GM08714 (cell line): ENCODE results near the gene SPON2.

Source experiments
- H3K4me3 ChIP-seq: fragments of 200-500 bp; sonication (Bioruptor generic); 2 replicates; pipeline ENCODE4 v1.5.1; 2014; ENCODE audit warnings: mild to moderate bottlenecking, low read length, inconsistent platforms
- ZNF274 ChIP-seq: IDR thresholded peaks from 2 replicates; pipeline ENCODE4 v1.6.1; 2012; ENCODE audit warnings: mild to moderate bottlenecking, low read depth, low read length

SPON2 gene

GRCh38 chr4:1164956-1165545, 7.3 kb downstream of the SPON2 start:
- H3K4me3 ChIP-seq: no peak overlapping the region
- TF ChIP-seq ZNF274: no peak

DNA sequence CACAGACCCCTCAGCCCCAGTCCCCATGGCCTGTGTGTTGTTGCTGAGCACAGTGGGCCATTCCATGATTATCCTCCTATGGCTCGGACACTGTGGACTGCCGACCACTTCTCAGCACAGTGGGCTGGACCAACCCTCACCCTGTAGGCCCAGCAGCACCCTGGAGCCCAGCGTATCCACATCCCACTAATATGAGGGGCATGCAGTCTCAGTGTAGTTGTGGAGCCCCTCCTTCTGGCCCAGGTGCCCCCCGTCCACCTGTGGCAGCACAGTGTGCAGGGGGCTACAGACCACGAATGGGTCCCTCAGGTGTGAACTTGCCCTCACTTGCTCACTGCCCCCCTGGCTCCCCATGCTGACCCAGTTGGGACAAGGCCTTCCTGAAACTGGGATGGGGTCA, 7.9 kb downstream of the SPON2 start:
- no peak for TF ChIP-seq ZNF274
- no peak overlapping the region for H3K4me3 ChIP-seq

DNA sequence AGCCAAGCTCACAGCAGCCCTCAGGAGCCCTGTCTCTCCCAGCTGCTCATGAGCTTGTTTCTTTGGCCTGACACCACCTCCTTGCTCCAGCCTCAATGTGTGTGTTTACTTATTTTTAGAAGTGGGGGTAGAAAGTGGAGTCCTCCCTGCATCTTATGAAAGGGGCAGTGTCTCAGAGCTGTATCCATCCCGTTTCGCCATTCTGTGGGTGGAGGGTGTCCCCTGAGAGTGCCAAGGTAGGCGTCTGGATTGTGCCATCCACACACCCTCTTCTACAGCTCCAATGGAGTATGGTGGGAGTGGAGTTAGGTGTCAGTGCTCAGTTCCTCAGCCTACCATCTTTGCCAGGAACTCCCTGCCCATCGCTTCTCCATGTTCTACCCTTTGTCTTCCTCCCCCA, 8.3 kb downstream of the SPON2 start:
- TF ChIP-seq ZNF274: no peak

GRCh38 chr4:1160351-1160750, 12.0 kb downstream of the SPON2 start:
- no peak overlapping the region for H3K4me3 ChIP-seq
- no peak for TF ChIP-seq ZNF274

More for the DNA sequence above, 8.3 kb downstream of the SPON2 start:
- no peak overlapping the region for H3K4me3 ChIP-seq

GRCh38 chr4:1156069-1156468, 16.3 kb downstream of the SPON2 start:
- no peak for TF ChIP-seq ZNF274
- no peak overlapping the region for H3K4me3 ChIP-seq

DNA sequence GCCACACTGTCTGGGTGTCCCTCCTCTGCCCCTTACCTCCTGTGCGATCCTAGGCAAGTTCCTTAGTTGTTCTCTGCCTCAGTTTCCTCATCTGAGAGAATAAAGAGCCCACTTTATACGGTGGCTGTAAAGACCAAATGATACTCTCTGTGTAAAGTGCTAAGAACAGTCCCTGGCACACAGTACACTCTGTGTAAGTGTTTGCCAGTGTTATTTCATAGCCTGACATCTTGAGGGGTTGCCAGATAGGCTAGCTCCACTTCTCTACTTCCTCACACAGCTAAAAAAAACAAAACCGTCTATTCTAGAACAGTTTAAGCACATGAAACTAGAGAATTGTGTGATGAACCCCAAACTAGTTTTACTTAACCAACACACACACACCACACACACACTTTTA, 17.1 kb downstream of the SPON2 start:
- TF ChIP-seq ZNF274: no peak
- no peak overlapping the region for H3K4me3 ChIP-seq

DNA sequence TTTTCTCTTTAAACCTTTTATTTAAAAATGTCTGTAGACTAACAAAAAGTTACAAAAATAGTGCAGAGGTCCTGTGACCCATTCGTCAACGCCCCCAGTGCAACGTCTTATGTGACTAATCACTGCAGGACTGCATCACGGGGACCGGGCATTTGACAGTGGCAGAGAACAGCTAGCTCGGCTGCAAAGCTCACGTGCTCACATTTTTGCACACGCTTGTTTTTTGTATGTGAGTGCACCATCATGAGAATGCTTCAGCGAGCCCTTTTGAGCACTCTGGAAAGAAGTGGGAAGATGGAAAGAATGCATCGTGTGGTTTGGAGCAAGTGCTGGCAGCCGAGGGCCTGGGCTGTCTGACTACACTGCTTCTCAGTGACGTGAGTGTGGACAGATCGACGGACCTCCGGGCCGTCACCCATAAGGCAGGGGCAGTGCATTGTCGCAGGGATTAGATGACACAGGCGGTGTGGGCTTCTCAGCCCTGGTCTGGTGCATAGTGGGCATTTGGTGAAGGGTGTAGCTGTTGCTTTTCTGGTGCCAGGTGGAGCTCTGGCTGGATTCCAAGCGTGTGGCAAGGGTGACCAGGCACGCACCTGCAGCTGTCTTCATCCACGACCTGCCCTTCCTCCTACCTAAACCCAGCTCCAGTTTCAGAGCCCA, 17.7 kb downstream of the SPON2 start:
- no peak overlapping the region for H3K4me3 ChIP-seq
- no peak for TF ChIP-seq ZNF274

- TF ChIP-seq ZNF274: no peak
- no peak overlapping the region for H3K4me3 ChIP-seq
Observed at GRCh38 chr4:1154126-1154522, 18.3 kb downstream of the SPON2 start.

- TF ChIP-seq ZNF274: no peak
- no peak overlapping the region for H3K4me3 ChIP-seq
Observed at GRCh38 chr4:1153567-1154090, 18.8 kb downstream of the SPON2 start.

DNA sequence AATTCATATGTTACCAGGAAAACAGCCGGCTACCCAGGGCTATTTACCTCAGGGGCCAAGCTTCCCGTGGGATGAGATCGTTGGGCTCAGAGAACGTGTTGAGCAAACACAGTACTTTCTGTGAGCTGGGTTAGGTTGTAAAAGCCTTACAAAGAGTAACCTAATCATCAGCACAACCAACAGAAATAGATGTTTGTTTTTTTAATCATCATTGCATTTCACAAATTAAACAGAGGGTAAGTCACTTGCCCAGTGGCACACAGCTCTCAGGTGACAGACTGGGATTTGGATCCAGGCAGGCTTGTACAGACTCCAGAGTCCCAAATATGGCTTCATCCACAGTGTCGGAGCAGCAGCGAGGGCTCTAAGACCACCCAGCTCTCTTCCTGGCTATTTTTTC, 20.1 kb downstream of the SPON2 start:
- no peak for TF ChIP-seq ZNF274

DNA sequence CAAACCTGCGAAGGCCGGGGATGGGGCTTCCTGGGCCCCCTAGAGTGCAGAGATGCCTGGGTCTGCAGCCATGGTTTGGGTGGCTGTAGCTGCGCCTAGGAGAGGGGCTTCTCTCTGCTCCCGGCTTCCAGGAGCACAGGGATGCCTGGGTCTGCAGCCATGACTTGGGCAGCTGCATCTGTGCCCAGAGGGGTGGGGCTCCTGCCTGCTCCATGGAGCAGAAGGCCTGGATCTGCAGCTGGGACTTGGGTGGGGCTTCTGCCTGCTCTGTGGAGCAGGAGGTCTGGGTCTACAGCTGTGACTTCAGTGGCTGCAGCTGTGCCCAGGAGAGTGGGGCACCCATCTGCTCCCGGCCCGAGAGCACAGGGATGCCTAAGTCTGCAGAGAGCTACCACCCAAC, 20.8 kb downstream of the SPON2 start:
- no peak overlapping the region for H3K4me3 ChIP-seq
- TF ChIP-seq ZNF274: no peak

More for the DNA sequence above, 20.1 kb downstream of the SPON2 start:
- H3K4me3 ChIP-seq: no peak overlapping the region

DNA sequence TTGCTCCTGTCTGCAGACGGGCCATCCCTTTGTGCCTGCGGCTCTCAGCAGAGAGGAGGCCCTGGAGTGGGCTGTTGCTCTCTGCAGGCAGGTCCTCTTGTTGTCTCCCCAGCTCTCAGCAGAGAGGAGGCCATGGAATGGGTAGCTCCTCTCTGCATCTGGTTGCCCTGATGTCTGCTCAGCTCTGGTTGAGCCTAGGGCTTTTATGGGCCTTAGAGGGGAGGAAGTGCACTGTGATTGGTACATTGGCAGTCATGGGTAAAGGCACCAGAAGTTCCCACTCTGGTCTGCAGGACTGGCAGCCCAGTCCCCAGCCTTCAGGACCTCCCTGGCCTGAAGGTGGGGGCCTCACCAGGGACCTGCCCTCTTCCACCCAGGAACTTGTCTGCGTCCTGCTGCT, 21.5 kb downstream of the SPON2 start:
- no peak overlapping the region for H3K4me3 ChIP-seq
- TF ChIP-seq ZNF274: no peak

- no peak for TF ChIP-seq ZNF274
Observed at GRCh38 chr4:1139860-1140259, 32.5 kb downstream of the SPON2 start.

DNA sequence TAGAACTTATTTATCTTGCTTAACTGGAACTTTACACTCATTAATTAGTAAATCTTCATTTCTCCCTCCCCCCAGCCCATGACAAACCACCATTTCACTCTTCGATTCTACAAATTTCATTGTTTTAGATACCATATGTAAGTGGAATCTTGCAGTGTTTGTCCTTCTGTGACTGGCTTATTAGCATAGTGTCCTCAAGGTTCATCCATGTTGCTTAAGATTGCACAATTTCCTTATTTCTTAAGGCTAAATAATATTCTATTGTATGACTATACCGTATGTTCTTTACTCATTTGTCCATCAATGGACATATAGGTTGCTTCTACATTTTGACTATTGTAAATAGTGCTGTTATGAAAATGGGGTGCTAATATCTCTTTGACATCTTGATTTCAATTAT, 34.5 kb downstream of the SPON2 start:
- no peak for TF ChIP-seq ZNF274
- H3K4me3 ChIP-seq: no peak overlapping the region

More at GRCh38 chr4:1139860-1140259, 32.5 kb downstream of the SPON2 start:
- no peak overlapping the region for H3K4me3 ChIP-seq

- no peak for TF ChIP-seq ZNF274
- no peak overlapping the region; the same call in 1 of the 2 replicates for H3K4me3 ChIP-seq
Observed at GRCh38 chr4:1137063-1137776, 35.2 kb downstream of the SPON2 start.
